Osteoblast (primary cell): ENCODE measurements around the gene FRMD5. TPM values are rescaled to one million over a fixed set of nuclear protein-coding genes. Genes with fewer than 3 reads are reported as not detected.
"Not testable (repeated sequence)": the region's sequence is repeated elsewhere in the genome, so short reads cannot be mapped to it uniquely, and the experiment has no call there.

Experiments
- DNase-seq: peaks from one replicate; pipeline ENCODE4 v3.0.0; 2011; ENCODE audit warnings: low spot score, mixed read lengths; ENCODE audit not compliant: insufficient read length; ENCODE audit errors: missing footprints
- H2AFZ ChIP-seq: 2 replicates; pipeline ENCODE4 v1.6.0; 2011; ENCODE audit warnings: mild to moderate bottlenecking, low read length
- H3K27ac ChIP-seq: 2 replicates; pipeline ENCODE4 v1.5.1; 2011; ENCODE audit warnings: mild to moderate bottlenecking, low read depth, low read length, moderate library complexity
- H3K27me3 ChIP-seq: 2 replicates; pipeline ENCODE4 v1.6.0; 2012; ENCODE audit warnings: mild to moderate bottlenecking, control low read depth, inconsistent platforms, low read length, moderate library complexity; ENCODE audit not compliant: insufficient read depth
- H3K36me3 ChIP-seq: 2 replicates; pipeline ENCODE4 v1.5.1; 2011; ENCODE audit warnings: mild to moderate bottlenecking, low read length, control low read depth, moderate library complexity; ENCODE audit not compliant: insufficient read depth
- H3K4me1 ChIP-seq: 2 replicates; pipeline ENCODE4 v1.5.1; 2011; ENCODE audit warnings: mild to moderate bottlenecking, low read length, control low read depth, moderate library complexity; ENCODE audit not compliant: insufficient read depth
- H3K4me2 ChIP-seq: 2 replicates; pipeline ENCODE4 v1.6.0; 2011; ENCODE audit warnings: mild to moderate bottlenecking, low read length; ENCODE audit not compliant: insufficient read depth
- H3K4me3 ChIP-seq: fragments of 200-600 bp; sonication (generic); 3 replicates; pipeline ENCODE4 v1.5.1; 2012; ENCODE audit warnings: mild to moderate bottlenecking, low read length, inconsistent platforms; ENCODE audit not compliant: insufficient read depth
- H3K79me2 ChIP-seq: 2 replicates; pipeline ENCODE4 v1.6.0; 2012; ENCODE audit warnings: mild to moderate bottlenecking, low read length, control low read depth, inconsistent platforms; ENCODE audit not compliant: insufficient read depth
- H3K9me3 ChIP-seq: 2 replicates; pipeline ENCODE4 v1.5.1; 2011; ENCODE audit warnings: low read depth, low read length, control low read depth
- H4K20me1 ChIP-seq: 2 replicates; pipeline ENCODE4 v1.6.0; 2012; ENCODE audit warnings: mild to moderate bottlenecking, low read length, control low read depth; ENCODE audit not compliant: insufficient read depth
- small RNA-seq: library from RNA; depleted of rRNA; stranded (forward); fragments of <200 nt; gene quantifications from one replicate; pipeline ENCODE3, GENCODE V24; 2012
- total RNA-seq: library from RNA; depleted of rRNA; stranded (reverse); fragments of >200 nt; gene quantifications from 2 replicates; pipeline ENCODE4 v1.2.3, GENCODE V29; 2012
- TF ChIP-seq, protein P1 (sequence below): IDR thresholded peaks from 2 replicates; pipeline ENCODE4 v1.5.1; 2011; ENCODE audit warnings: mild to moderate bottlenecking, low read depth, low read length, moderate library complexity; ENCODE audit errors: extremely low read depth

FRMD5 gene
- total RNA-seq, 1 donor: 3.3 TPM

DNA sequence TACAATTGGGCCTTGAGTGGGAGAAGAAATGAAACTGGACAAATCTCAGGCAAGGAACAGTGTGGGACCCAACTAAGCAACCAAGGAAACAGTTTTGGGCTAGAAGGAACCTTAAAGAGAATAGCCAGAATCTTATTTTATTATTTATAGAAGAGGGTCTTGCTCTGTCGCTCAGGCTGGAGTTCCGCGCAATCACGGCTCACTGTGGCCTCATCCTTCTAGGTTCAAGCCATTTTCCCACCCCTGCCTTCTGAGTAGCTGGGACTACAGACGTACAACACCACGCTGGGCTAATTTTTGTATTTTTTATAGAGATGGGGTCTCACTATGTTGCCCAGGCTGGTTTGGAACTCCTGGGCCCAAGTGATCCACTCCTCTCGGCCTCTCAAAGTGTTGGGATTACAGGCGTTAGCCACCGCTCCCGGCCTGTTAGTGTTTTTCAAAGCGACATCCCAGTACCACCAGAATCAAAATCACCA, 369.0 kb downstream of the FRMD5 start:
- peak overlapping the region; percentile 92 for H3K4me3 ChIP-seq
- H3K27ac ChIP-seq: peak overlapping the region; percentile 17
- peaks cover 21% of the 10 kb centered on the region for H3K4me1 ChIP-seq
- no peaks in the 10 kb centered on the region for H3K27me3 ChIP-seq
- H4K20me1 ChIP-seq: no peaks in the 10 kb centered on the region
- DNase-seq: no peak
- H3K9me3 ChIP-seq: no peaks in the 10 kb centered on the region
- peaks cover 56% of the 10 kb centered on the region for H3K79me2 ChIP-seq
- peak overlapping the region; percentile 98 for H3K4me2 ChIP-seq
- TF ChIP-seq, protein P1, sequence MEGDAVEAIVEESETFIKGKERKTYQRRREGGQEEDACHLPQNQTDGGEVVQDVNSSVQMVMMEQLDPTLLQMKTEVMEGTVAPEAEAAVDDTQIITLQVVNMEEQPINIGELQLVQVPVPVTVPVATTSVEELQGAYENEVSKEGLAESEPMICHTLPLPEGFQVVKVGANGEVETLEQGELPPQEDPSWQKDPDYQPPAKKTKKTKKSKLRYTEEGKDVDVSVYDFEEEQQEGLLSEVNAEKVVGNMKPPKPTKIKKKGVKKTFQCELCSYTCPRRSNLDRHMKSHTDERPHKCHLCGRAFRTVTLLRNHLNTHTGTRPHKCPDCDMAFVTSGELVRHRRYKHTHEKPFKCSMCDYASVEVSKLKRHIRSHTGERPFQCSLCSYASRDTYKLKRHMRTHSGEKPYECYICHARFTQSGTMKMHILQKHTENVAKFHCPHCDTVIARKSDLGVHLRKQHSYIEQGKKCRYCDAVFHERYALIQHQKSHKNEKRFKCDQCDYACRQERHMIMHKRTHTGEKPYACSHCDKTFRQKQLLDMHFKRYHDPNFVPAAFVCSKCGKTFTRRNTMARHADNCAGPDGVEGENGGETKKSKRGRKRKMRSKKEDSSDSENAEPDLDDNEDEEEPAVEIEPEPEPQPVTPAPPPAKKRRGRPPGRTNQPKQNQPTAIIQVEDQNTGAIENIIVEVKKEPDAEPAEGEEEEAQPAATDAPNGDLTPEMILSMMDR: no peak
- H2AFZ ChIP-seq: peak overlapping the region; percentile 100
- H3K36me3 ChIP-seq: no peaks in the 10 kb centered on the region

DNA sequence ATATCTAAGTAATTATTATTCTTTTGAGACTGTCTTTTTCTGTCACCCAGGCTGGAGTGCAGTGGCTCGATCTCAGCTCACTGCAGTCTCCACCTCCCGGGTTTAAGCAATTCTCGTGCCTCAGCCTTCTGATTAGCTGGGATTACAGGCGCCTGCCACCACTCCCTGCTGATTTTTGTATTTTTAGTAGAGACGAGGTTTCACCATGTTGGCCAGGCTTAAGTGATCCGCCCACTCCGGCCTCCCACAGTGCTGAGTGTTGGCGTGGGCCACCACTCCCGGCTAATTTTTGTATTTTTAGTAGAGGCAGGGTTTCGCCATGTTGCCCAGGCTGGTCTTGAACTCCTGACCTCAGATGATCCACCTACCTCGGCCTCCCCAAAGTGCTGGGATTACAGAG, 369.8 kb downstream of the FRMD5 start:
- peaks cover 64% of the 10 kb centered on the region for H3K79me2 ChIP-seq

DNA sequence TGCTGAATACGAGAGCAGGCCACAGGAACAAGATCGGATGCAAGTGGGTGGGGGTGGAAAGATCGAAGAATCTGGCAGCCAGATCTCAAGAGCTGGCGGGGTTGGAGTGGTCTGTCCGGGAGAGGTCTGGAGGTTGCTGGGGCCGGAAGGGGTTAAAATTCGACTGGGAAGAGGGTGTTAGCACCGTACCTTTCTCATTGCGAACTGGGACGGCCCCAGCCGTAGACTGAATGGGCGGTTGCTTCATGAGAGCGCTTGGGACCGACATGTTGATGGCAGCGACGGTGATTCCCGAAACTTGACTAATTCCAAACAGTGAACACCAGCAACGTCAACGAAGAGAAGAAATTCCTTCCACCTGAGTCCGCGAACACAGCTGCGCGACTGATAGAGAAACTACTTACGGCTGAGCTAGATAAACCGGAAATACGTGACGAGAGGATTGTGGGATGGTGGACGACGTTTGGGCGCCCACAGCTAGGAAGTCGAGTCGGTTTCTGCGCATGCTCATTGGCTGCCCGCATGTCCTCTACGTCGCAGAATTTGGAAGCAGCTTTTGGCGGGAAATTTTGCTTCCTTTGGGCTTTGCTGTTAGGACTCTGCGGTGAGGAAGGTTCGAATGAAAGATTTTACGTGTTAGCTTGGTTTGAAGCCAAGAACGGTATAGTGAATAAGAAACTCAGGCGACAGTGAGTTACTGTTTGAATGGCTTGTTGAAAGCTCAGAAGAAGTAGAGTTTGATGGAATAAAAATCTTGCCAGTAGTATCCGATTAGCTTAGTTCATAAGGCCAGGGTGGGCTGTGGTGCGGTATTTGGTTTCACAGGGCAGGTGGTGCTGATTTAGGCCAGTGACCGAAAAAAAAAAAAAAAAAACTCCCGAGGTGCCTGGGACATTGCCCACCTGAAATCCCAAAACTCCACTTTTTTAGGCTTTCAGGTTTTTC, 370.5 kb downstream of the FRMD5 start, which contains the start of gene MFAP1:
Gene MFAP1 (minus strand): TSS at position 389 of the 945 bp plus-strand sequence. CDS start 121 bp downstream, at position 268.
- TF ChIP-seq, protein P1: no peak
- DNase-seq: peak; percentile 95
- Histone ChIP-seq H3K4me3 (peak within 1 kb of the TSS; percentile 99), H4K20me1 (peaks cover 3% of the 10 kb centered on the region), H3K27ac (peak within 1 kb of the TSS; percentile 99), H3K4me1 (peaks cover 21% of the 10 kb centered on the region), H3K9me3 (no peaks in the 10 kb centered on the region), H3K27me3 (no peaks in the 10 kb centered on the region), H3K79me2 (peaks cover 71% of the 10 kb centered on the region), H3K4me2 (peak within 1 kb of the TSS; percentile 89), H2AFZ (peak within 1 kb of the TSS; percentile 99), H3K36me3 (no peaks in the 10 kb centered on the region)

More for the DNA sequence above, 369.8 kb downstream of the FRMD5 start:
- H3K27me3 ChIP-seq, H3K9me3 ChIP-seq, H3K36me3 ChIP-seq, DNase-seq, H2AFZ ChIP-seq, H4K20me1 ChIP-seq, H3K27ac ChIP-seq, H3K4me3 ChIP-seq, H3K4me2 ChIP-seq: not testable (repeated sequence)
- H3K4me1 ChIP-seq: peaks cover 21% of the 10 kb centered on the region

DNA sequence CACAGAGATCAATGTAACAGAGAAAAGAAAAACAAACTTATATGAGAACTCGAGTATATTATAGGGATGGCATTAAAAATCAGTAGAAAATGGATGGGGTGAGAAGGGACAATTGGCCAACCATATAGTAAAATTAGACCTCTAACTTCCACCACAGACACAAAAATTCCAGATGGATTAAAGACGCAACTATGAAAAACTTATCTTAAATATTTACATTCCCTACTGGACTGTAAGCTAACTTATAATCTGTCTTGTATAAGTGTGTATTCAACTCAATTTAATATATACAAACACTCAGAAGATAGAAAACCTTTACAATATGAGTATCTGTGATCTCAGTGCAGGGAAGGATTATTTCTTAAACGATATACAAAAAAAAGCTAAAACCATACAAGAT, 373.6 kb downstream of the FRMD5 start:
- no peaks in the 10 kb centered on the region for H3K27me3 ChIP-seq
- H3K4me1 ChIP-seq: peaks cover 13% of the 10 kb centered on the region
- no peak overlapping the region for H3K27ac ChIP-seq
- H3K36me3 ChIP-seq: peaks cover 12% of the 10 kb centered on the region
- H4K20me1 ChIP-seq: peaks cover 7% of the 10 kb centered on the region
- TF ChIP-seq, protein P1: no peak
- no peak overlapping the region for H3K4me3 ChIP-seq
- no peak overlapping the region for H3K4me2 ChIP-seq
- DNase-seq: no peak
- peaks cover 74% of the 10 kb centered on the region for H3K79me2 ChIP-seq
- H3K9me3 ChIP-seq: no peaks in the 10 kb centered on the region
- H2AFZ ChIP-seq: no peak overlapping the region

Small RNAs within 50 kb of the gene (small RNA-seq; reads per million reads assigned to genes)
- gene RF00019: not detected

Other genes starting within 250 kb of the FRMD5 start
- 170 and 193 TPM in 2 replicates for gene GOLM2, start 93.4 kb upstream of the FRMD5 start, total RNA-seq
- gene CTDSPL2, start 232.4 kb upstream of the FRMD5 start, total RNA-seq: 59.5 and 75.3 TPM in 2 replicates